OCI-LY1 (cell line): ENCODE measurements around the gene MVP.

Source experiments
- EZH2 ChIP-seq: fragments of 200-600 bp; sonication (generic), shearing (Covaris generic); IDR thresholded peaks from 2 replicates; pipeline ENCODE4 v1.8.0; 2017; ENCODE audit warnings: borderline replicate concordance, mixed run types, mild to moderate bottlenecking, antibody characterized with exemption, low read length, moderate library complexity, mixed read lengths
- TF ChIP-seq, protein P1 (sequence below): fragments of 200-600 bp; sonication (generic), shearing (Covaris generic); IDR thresholded peaks from 2 replicates; pipeline ENCODE4 v1.5.1; 2017; ENCODE audit warnings: mild to moderate bottlenecking, antibody characterized with exemption, low read length, moderate library complexity, mixed read lengths

DNA sequence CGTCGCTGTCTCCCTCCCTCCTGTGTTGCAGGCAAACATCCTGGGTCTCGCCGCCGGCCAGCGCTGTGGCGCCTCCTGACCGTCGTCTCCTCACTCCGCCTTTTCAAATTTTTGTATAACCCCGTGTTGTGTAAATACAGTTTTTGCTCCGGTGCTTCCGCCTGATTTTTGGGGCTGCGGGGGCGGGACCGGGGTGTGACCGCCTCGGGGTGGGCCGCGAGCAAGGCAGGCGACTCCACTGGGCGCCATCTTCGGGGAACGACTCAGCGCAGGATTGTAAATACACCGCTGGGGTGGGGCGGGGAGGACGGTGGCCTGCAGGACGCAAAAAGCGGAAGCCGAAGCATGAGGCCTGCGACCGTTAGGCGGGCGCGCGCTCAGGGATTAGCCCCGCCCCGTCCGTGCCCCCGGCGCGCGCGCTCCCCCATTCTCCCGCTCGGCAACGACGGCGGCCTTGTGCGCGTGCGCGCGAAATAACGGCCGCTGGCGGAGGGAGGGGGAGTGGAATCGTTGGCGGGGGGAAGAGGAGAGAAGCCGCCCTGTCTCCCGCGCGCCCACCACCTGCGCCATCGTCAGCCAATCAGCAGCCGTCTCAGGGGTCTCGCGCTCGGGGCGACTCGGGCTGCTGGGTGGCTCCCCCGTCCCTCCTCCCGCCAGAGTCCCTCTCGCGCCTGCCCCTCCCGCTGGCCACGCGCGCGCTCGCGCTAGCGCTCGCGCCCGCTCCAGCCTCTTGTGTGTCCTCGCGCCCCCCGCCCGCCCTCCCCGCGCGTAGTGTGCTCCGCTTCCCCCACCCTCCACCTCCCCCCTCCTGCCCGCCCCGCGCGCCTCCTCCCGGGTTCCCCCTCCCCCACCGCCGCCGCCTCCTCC, 14.8 kb upstream of the MVP start:
- TF ChIP-seq, protein P1, sequence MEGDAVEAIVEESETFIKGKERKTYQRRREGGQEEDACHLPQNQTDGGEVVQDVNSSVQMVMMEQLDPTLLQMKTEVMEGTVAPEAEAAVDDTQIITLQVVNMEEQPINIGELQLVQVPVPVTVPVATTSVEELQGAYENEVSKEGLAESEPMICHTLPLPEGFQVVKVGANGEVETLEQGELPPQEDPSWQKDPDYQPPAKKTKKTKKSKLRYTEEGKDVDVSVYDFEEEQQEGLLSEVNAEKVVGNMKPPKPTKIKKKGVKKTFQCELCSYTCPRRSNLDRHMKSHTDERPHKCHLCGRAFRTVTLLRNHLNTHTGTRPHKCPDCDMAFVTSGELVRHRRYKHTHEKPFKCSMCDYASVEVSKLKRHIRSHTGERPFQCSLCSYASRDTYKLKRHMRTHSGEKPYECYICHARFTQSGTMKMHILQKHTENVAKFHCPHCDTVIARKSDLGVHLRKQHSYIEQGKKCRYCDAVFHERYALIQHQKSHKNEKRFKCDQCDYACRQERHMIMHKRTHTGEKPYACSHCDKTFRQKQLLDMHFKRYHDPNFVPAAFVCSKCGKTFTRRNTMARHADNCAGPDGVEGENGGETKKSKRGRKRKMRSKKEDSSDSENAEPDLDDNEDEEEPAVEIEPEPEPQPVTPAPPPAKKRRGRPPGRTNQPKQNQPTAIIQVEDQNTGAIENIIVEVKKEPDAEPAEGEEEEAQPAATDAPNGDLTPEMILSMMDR = peak; percentile 19; the same call in 1 of the 2 replicates
- TF ChIP-seq EZH2 = no peak
